ENCODE results near the gene FOCAD.
"Not testable (repeated sequence)": the region's sequence is repeated elsewhere in the genome, so short reads cannot be mapped to it uniquely, and the experiment has no call there.

Gene FOCAD

GRCh38 chr9:20884985-20885593 is 201.0 kb downstream of the FOCAD start:
- peak in 3 of 4 experiments; percentile 24 to 35 (median 34) for DNase-seq

GRCh38 chr9:20898885-20899554 is 215.0 kb downstream of the FOCAD start:
- no peak for DNase-seq

DNA sequence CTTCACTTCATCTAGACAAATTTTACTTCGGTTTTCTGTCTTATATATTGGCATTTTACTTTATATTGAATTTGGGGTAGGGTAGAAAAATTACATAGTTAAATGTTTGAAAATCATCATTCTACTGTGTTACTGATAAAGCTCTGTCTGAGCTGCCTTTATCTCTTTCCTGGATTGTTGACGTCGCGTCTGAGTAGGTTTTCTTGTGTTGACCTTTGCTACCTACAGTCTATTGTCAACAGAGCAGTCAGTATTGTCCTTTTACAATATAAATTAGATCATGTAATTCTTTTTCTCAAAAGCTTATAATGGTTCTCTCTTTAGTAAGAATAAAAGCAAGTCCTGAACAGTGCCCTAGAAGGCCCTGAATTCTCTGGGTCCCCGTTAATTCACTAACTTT is 219.2 kb downstream of the FOCAD start:
- no peak for DNase-seq

- no peak for DNase-seq
These were observed 220.9 kb downstream of the FOCAD start for GRCh38 chr9:20904995-20905394.

- no peak for DNase-seq
These were observed 222.3 kb downstream of the FOCAD start for GRCh38 chr9:20906326-20906725.

GRCh38 chr9:20908461-20908860 is 224.4 kb downstream of the FOCAD start:
- DNase-seq: no peak

DNA sequence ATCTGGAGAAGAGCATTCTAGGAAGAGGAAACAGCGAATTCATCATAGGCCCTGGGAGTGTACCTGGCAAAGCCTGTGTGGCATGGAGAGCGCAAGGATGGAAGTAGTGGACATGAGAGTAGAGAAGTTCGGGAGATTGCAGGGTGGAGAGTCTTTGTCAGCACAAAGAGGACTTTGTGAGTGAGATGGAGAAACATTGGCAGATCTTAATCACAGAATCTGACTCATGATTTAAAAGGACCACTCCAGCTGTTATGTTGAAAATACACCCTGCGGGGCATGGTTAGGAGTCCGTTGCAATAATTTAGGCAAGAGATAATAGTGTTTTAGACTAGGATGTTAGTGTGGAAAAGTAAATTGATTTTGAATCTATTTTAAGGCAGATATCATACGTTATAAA is 230.5 kb downstream of the FOCAD start:
- DNase-seq: no peak

GRCh38 chr9:20921362-20921761 is 237.3 kb downstream of the FOCAD start:
- no peak for DNase-seq

- no peak for DNase-seq
These were observed 241.4 kb downstream of the FOCAD start for GRCh38 chr9:20925256-20926045.

- no peak for DNase-seq
These were observed 245.2 kb downstream of the FOCAD start for GRCh38 chr9:20929276-20929675.

DNA sequence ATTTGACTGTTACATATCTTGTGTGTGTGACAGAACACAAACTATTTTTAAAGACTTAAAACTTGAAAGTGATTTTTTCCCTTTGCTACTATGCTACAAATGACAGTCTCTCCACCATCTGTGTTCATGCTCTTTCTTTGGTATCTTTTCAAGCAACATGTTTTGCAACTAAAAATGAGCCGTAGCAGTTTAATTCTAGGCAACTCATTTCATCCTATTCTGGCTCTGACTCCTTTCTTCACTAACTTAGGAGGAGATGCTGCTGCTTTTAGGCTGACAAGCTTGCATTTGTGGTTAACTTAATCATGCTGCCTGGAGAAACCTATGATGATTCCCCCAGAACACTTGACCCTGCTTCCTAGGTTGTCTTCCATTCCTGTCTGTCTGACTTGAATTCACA is 246.8 kb downstream of the FOCAD start:
- DNase-seq: no peak

DNA sequence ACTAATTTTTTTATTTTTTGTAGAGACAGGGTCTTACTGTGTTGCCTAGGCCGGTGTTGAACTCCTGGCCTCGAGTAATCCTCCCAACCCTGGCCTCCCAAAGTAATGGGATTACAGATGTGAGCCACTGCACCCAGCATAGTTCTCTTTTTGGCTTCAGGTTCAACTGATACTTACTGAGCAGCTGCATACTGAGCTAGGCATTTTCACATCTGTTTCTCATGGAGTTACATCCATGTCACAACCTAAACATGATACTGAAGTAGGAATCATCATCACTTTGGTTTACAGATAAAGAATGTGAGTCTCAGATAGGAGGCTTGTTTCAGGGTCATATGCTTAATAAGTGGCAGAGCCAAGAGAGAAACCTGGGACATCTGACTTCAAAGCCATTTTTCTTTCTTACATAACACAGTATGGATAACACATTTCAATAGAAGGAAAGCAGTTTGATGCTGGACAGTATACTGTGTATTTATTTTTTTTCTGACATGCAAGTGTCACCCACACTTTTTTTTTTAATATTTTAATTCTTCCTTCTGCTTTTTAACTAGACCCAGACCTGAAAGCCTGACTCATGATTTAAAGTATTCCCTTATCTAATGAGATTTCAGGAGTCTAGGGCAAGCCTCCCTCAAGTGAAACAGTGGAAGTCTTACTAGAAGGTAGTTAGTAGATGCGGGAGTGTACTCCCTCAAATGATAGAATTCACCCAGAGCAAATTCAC is 256.6 kb downstream of the FOCAD start:
- no peak for DNase-seq

DNA sequence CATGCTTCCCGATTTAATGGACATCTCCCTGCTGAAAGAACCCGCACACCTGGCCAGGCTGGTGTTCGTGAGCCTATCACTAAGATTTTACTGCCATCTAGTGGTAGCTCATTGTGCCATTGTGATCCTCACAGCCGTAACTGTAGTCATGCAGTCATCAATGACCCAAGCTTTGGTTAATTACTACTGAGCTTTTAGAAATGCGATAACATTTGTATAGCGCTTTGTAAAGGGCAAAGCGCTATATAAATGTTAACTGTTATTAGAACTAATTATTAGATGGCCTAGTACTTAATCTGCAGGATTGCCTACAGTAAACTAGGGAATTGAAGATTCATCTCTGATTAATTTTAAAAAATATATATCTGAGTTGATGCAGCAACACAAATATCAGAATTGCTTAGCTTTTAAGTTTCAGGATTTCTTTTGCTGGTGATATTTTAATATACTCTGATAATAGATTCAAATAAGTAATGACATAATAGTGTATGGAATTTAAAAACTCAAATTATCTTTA is 257.2 kb downstream of the FOCAD start:
- DNase-seq: peak in 3 of 4 experiments; percentile 4 to 14 (median 5)

DNA sequence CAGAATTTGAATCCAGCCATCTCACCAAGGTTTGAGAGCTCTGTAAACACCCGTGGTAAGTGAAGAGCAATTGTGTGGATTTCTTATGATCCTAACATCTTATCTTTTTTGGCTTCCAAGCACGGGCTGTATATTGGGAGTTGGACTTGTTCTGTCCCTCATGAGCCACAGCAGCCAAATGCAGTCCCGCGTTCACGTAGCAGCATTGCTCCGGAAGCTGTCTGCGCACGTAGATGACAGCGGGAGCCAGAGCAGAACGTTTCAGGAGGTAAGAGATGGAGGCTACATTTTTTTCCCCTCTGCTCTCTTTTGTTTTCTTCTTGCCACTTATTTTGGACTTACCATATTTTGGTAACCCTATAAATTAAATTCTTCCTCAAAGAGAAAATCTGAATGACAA is 260.4 kb downstream of the FOCAD start:
- no peak for DNase-seq

DNA sequence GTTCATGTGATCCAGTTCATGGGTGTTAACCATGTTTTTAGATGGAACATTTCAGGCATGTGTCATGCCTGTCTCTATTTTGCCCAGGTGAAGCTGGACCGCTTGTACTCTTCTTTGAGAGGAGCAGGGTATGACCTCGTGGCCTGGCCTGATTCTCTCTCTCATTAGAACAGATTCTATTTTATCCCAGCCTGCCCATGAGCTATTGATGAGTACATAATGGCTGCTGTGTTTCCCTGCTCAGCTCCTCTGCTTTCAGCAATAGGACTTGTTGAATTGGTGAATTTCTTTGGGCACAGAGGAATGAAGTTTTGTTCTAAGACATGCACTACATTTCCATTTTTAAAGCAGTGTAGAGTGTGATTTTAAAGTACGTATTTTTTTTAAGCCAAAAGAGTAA is 261.2 kb downstream of the FOCAD start:
- no peak for DNase-seq

- no peak for DNase-seq
These were observed 261.8 kb downstream of the FOCAD start for GRCh38 chr9:20945856-20946255.

- no peak for DNase-seq
These were observed 264.6 kb downstream of the FOCAD start for GRCh38 chr9:20948703-20949102.

DNA sequence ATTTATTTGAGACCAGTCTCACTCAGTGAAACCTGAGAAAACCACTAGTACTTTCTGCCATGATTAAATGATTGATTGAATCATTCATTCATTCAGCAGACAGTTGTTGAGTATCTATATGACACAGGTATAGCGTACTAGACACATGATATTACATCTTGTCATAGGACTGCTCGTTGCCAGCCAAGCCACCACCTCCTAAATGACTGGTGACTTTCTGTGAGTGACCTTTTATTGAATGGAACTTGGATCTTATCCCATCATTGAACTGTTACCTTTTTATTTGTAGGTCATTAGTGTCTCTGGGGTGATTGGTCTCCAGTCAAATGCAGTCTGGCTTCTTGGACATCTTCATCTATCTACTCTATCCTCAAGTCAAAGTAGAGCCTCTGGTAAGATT is 266.6 kb downstream of the FOCAD start:
- DNase-seq: no peak

DNA sequence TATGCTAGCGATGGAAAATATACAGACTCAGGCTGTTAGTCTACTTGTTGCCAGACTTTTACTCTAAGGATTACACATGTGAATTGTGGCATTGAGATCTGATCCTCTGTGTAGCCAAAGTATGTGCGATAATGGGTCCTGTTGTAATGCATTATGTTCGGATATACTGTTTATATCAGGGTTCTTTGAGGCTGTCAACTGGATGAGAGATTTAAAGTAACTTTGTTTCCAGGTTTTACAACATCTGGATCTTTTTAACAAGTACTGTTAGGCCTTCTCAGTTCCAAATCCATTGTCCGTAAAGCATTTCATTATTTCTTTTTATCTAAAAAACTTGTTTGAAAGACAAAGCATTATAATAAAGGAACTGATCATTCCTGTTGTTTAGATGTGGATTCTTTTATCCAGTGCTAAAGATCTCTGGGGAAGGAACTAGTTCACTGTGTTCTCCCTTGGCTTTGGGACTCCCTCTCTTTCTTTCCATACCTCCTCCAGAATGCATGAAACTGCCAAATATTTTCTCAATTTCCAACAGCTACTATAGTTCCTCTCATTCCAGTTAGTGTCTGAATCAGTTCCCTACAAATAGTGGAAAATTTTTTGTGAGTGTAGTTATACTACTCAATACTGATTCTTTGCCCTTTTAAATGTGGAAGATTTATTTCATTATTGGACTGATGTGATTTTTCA is 278.6 kb downstream of the FOCAD start:
- DNase-seq: no peak

DNA sequence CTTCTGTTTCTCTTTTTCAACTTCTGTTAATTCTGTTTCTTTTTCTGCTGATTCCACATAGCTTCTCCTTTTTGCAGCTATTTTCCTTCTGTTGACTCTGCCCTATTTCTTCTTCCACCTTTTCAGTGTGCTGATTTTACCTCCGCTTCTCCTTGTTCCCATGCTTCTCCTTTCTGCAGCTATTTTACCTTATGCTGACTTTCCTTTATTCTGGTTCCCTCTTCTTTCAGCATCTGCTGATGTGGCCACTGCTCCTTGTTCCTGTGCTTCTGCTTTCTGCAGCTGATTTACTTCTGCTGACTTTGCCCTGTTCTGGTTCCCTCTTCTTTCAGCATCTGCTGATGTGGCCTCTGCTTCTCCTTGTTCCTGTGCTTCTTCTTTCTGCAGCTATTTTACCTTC is 288.6 kb downstream of the FOCAD start:
- no peak for DNase-seq

- DNase-seq: not testable (repeated sequence)
These were observed 289.3 kb downstream of the FOCAD start for GRCh38 chr9:20973246-20973947.
